Measurements from ENCODE around the gene TUBD1. TPM values are rescaled to one million over a fixed set of nuclear protein-coding genes. Genes with fewer than 3 reads are reported as not detected.
A peak's percentile ranks its signal among the peaks of the same experiment; 100 is the strongest.

TUBD1 gene
- total RNA-seq, 1 donor from 2014 or later, result 3.4 TPM

- TF ChIP-seq CTCF (conservative IDR thresholded peaks at IDR 0.05; ENCODE audit: low read depth, low read length), result no peak
- peak overlapping the region; percentile 77 for H3K4me3 ChIP-seq (ENCODE audit: low read depth, low read length)
- DNase-seq (ENCODE audit: low read depth), result no peak
These were observed 52.2 kb downstream of the TUBD1 start for GRCh38 chr17:59840329-59841090.

- peak overlapping the region; percentile 77 for H3K4me3 ChIP-seq (ENCODE audit: low read depth, low read length)
- DNase-seq (ENCODE audit: low read depth), result no peak
- TF ChIP-seq CTCF (conservative IDR thresholded peaks at IDR 0.05; ENCODE audit: low read depth, low read length), result no peak
These were observed 53.0 kb downstream of the TUBD1 start for GRCh38 chr17:59839651-59840328.

- H3K4me3 ChIP-seq (ENCODE audit: low read depth, low read length), result peak overlapping the region; percentile 77
- no peak for DNase-seq (ENCODE audit: low read depth)
- TF ChIP-seq CTCF (conservative IDR thresholded peaks at IDR 0.05; ENCODE audit: low read depth, low read length), result no peak
These were observed 54.5 kb downstream of the TUBD1 start for GRCh38 chr17:59838052-59838916.

- H3K4me3 ChIP-seq (ENCODE audit: low read depth, low read length), result peak overlapping the region; percentile 77
- no peak for TF ChIP-seq CTCF (conservative IDR thresholded peaks at IDR 0.05; ENCODE audit: low read depth, low read length)
- DNase-seq (ENCODE audit: low read depth), result peak; percentile 99
These were observed 55.3 kb downstream of the TUBD1 start for GRCh38 chr17:59837308-59838051.

GRCh38 chr17:59832883-59833379, 59.8 kb downstream of the TUBD1 start:
- no peak overlapping the region for H3K4me3 ChIP-seq (ENCODE audit: low read depth, low read length)
- TF ChIP-seq CTCF (conservative IDR thresholded peaks at IDR 0.05; ENCODE audit: low read depth, low read length), result no peak
- no peak for DNase-seq (ENCODE audit: low read depth)

GRCh38 chr17:59830846-59831486, 61.8 kb downstream of the TUBD1 start:
- no peak for DNase-seq (ENCODE audit: low read depth)
- H3K4me3 ChIP-seq (ENCODE audit: low read depth, low read length), result no peak overlapping the region
- no peak for TF ChIP-seq CTCF (conservative IDR thresholded peaks at IDR 0.05; ENCODE audit: low read depth, low read length)
